ENCODE data around the gene VGLL3. TPM values are rescaled to one million over a fixed set of nuclear protein-coding genes. Genes with fewer than 3 reads are reported as not detected.

The VGLL3 gene
- total RNA-seq, 1 donor: 223 TPM

DNA sequence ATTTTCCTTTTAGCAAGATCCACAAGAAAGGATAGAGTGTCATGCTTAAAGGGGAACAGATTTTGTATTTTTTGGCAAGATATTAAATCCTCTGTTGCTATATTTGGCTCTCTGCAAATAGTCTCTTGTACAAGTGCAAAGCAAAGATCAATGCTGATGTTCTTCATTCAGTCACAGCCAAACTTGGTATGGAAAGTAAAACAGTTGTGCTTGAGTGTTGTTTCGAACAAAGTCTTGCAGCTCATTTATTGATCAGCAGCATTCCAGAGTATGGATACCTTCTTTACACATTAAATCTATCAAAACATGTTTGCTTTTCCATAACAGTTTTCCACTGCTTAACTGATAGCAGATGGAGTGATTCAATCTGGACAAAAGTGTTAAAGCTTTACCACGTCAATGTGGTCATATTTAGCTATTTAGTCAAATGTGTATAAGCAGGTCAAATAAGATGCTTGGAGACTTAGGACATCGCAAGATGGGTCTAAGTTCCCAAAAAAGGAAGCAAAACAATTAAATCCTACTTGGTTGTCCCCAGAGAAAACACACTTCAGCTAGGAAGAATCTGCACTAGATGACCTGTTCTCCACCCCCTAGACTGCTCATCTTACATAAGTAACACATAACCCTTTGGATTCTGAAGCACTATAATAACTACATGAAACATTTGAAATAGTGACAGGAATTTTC lies 52.4 kb downstream of the VGLL3 start:
- TF ChIP-seq, protein P1, sequence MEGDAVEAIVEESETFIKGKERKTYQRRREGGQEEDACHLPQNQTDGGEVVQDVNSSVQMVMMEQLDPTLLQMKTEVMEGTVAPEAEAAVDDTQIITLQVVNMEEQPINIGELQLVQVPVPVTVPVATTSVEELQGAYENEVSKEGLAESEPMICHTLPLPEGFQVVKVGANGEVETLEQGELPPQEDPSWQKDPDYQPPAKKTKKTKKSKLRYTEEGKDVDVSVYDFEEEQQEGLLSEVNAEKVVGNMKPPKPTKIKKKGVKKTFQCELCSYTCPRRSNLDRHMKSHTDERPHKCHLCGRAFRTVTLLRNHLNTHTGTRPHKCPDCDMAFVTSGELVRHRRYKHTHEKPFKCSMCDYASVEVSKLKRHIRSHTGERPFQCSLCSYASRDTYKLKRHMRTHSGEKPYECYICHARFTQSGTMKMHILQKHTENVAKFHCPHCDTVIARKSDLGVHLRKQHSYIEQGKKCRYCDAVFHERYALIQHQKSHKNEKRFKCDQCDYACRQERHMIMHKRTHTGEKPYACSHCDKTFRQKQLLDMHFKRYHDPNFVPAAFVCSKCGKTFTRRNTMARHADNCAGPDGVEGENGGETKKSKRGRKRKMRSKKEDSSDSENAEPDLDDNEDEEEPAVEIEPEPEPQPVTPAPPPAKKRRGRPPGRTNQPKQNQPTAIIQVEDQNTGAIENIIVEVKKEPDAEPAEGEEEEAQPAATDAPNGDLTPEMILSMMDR (IDR thresholded peaks at IDR 0.05; ENCODE audit: insufficient read depth, low read depth, low read length): no peak
- H3K4me3 ChIP-seq (ENCODE audit: low read depth, low read length): no peak overlapping the region

GRCh38 chr3:86937306-86937791 lies 53.6 kb downstream of the VGLL3 start:
- no peak overlapping the region for H3K4me3 ChIP-seq (ENCODE audit: low read depth, low read length)
- TF ChIP-seq, protein P1 (IDR thresholded peaks at IDR 0.05; ENCODE audit: insufficient read depth, low read depth, low read length): no peak
- DNase-seq (ENCODE audit: low read depth): peak; percentile 92

More for the DNA sequence above, 52.4 kb downstream of the VGLL3 start:
- DNase-seq (ENCODE audit: low read depth): peak; percentile 80

- no peak for DNase-seq (ENCODE audit: low read depth)
- H3K4me3 ChIP-seq (ENCODE audit: low read depth, low read length): no peak overlapping the region
- TF ChIP-seq, protein P1 (IDR thresholded peaks at IDR 0.05; ENCODE audit: insufficient read depth, low read depth, low read length): no peak
Observed at GRCh38 chr3:86934851-86935250, 56.1 kb downstream of the VGLL3 start.

- no peak for DNase-seq (ENCODE audit: low read depth)
- no peak overlapping the region for H3K4me3 ChIP-seq (ENCODE audit: low read depth, low read length)
Observed at GRCh38 chr3:86930831-86931230, 60.1 kb downstream of the VGLL3 start.

GRCh38 chr3:86930181-86930580 lies 60.8 kb downstream of the VGLL3 start:
- TF ChIP-seq, protein P1 (IDR thresholded peaks at IDR 0.05; ENCODE audit: insufficient read depth, low read depth, low read length): no peak
- no peak overlapping the region for H3K4me3 ChIP-seq (ENCODE audit: low read depth, low read length)
- no peak for DNase-seq (ENCODE audit: low read depth)

More at GRCh38 chr3:86930831-86931230, 60.1 kb downstream of the VGLL3 start:
- TF ChIP-seq, protein P1 (IDR thresholded peaks at IDR 0.05; ENCODE audit: insufficient read depth, low read depth, low read length): no peak

DNA sequence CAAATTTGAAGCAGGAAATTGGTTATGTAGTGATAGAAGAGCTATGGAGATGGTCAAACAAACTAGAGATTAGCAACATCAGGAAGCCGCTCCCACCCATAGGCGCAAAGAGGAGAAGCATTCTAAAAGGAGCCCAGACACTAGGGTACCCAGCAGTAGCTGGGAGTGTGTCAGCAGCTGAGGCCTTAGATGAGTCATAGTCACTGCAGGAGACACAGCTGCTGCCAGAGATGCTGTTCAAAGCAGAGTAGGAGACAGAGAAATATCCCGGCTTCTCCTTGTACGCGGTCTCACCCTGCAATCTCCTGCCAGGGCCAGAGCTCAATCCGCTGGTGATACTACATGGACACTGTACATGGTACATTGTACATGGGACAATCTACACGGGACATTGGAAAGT lies 61.9 kb downstream of the VGLL3 start:
- no peak for DNase-seq (ENCODE audit: low read depth)
- no peak overlapping the region for H3K4me3 ChIP-seq (ENCODE audit: low read depth, low read length)
- TF ChIP-seq, protein P1 (IDR thresholded peaks at IDR 0.05; ENCODE audit: insufficient read depth, low read depth, low read length): no peak

Data from fibroblast of villous mesenchyme (primary cell).